ENCODE measurements around the gene PCDHA2.

Gene PCDHA2

DNA sequence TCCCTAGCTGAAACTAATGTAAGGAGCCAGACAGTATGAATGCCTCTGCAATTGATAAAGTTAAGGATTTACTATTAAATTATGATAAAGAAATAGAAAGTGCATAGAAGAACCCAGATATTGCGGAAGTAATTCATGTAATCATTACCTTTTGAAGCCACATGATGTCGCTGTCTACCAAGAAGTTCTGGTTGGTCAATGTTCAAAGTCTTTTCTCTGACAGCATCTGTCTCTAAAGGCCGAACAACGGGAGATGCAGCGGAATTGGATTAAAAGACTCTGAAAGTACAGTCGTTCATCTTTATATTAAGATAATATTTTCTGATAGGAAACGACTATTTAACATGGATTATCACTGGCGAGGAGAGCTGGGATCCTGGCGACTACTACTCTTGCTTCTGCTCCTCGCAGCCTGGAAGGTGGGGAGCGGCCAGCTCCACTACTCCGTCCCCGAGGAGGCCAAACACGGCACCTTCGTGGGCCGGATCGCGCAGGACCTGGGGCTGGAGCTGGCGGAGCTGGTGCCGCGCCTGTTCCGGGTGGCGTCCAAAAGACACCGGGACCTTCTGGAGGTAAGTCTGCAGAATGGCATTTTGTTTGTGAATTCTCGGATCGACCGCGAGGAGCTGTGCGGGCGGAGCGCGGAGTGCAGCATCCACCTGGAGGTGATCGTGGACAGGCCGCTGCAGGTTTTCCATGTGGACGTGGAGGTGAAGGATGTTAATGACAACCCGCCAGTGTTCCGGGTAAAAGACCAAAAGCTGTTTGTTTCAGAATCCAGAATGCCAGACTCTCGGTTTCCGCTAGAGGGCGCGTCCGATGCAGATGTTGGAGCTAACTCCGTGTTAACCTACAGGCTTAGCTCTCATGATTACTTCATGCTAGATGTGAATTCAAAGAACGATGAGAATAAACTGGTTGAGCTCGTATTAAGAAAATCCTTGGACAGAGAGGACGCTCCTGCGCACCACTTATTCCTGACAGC lies 46.6 kb downstream of the PCDHA2 start, which contains the start of gene PCDHA8:
Gene PCDHA8 (plus strand): TSS at position 210 of the 985 bp plus-strand sequence. CDS start 135 bp downstream, at position 345.
- H3K27ac ChIP-seq: no peak within 1 kb of the TSS
- no peaks in the 10 kb centered on the region for H3K36me3 ChIP-seq
- H3K27me3 ChIP-seq (ENCODE audit: insufficient read depth, low read depth, severe bottlenecking): no peaks in the 10 kb centered on the region
- DNase-seq: no peak
- TF ChIP-seq CTCF (IDR thresholded peaks at IDR 0.05; ENCODE audit: low read depth, low read length): peak; percentile 28; the same call in 1 of the 2 replicates
- peaks cover 4% of the 10 kb centered on the region for H3K9me3 ChIP-seq (ENCODE audit: severe bottlenecking)
- peak within 1 kb of the TSS; percentile 29 for H3K4me3 ChIP-seq (ENCODE audit: low read depth, low read length)

- H3K9me3 ChIP-seq (ENCODE audit: severe bottlenecking): peaks cover 4% of the 10 kb centered on the region
- no peak for TF ChIP-seq CTCF (IDR thresholded peaks at IDR 0.05; ENCODE audit: low read depth, low read length)
- no peak overlapping the region for H3K27ac ChIP-seq
- H3K4me3 ChIP-seq (ENCODE audit: low read depth, low read length): no peak overlapping the region
- H3K27me3 ChIP-seq (ENCODE audit: insufficient read depth, low read depth, severe bottlenecking): no peaks in the 10 kb centered on the region
- DNase-seq: no peak
- H3K36me3 ChIP-seq: no peaks in the 10 kb centered on the region
These were observed 48.4 kb downstream of the PCDHA2 start for GRCh38 chr5:140842798-140843733.
